GM12801 (cell line): ENCODE measurements around the gene MED26.

Experiments used
- CTCF ChIP-seq: IDR thresholded peaks from one replicate; pipeline ENCODE4 v1.5.1; 2011; ENCODE audit warnings: control low read depth; ENCODE audit not compliant: insufficient read length; ENCODE audit errors: extremely low read depth

MED26 gene

GRCh38 chr19:16593181-16593580, 34.8 kb downstream of the MED26 start:
- no peak for TF ChIP-seq CTCF

GRCh38 chr19:16591803-16592556, 36.0 kb downstream of the MED26 start:
- no peak for TF ChIP-seq CTCF

DNA sequence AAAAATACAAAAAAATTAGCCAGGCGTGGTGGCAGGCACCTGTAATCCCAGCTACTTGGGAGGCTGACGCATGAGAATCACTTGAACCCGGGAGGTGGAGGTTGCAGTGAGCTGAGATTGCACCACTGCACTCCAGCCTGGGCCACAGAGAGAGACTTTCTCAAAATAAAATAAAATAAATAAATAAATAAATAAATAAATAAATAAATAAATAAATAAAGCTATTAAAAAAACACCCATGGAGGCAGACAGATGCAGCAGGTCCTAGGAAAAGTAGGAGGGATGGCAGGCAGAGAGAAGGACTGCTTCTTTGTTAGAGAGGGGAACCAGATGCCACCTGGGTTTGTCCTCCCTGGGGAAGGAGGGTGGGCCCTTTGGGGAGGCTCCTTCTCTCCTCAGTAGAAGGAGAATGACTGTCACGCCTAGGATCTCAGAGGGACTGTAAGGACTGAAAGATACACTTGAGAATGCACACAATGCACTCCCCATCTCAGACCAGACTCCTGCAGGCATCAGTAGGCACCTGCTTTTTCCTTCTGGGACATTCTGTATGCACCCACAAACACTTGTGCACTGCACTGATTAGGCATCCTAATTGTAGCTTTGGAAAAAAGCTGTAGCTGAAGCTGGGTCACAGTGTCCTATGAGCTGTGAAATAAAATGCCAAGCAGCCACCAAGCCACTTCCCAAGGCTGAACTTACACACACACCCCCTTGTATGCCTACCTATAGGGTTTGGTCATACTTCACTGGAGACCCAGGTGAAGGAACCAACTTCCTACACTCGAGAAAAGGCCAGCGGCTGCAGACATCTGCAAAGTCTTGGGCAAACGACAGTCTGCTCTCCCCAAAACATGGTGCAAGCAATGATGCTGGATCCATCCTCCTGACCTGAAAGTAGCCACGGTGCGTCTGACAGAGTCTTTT, 36.9 kb downstream of the MED26 start:
- no peak for TF ChIP-seq CTCF

DNA sequence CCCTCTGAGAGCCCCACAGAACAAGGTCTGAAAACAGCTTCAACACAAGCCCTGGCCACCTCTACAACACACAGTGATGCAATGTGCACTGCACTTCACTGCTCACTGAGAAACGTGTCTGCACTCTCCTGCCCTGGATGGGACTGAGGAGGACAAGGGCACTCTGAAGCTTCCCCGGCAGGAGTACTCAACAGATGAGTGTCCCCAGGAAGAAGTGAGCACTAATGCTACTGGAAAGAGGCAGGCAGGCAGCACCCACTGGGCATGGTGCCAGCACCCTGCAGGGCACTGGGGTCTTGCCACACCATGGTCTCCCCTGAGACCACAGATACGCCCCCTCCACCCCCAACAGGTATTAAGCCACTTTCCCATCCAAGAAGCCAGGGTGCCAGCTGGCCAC, 38.1 kb downstream of the MED26 start:
- TF ChIP-seq CTCF = no peak

GRCh38 chr19:16588824-16589577, 39.0 kb downstream of the MED26 start:
- TF ChIP-seq CTCF = no peak

DNA sequence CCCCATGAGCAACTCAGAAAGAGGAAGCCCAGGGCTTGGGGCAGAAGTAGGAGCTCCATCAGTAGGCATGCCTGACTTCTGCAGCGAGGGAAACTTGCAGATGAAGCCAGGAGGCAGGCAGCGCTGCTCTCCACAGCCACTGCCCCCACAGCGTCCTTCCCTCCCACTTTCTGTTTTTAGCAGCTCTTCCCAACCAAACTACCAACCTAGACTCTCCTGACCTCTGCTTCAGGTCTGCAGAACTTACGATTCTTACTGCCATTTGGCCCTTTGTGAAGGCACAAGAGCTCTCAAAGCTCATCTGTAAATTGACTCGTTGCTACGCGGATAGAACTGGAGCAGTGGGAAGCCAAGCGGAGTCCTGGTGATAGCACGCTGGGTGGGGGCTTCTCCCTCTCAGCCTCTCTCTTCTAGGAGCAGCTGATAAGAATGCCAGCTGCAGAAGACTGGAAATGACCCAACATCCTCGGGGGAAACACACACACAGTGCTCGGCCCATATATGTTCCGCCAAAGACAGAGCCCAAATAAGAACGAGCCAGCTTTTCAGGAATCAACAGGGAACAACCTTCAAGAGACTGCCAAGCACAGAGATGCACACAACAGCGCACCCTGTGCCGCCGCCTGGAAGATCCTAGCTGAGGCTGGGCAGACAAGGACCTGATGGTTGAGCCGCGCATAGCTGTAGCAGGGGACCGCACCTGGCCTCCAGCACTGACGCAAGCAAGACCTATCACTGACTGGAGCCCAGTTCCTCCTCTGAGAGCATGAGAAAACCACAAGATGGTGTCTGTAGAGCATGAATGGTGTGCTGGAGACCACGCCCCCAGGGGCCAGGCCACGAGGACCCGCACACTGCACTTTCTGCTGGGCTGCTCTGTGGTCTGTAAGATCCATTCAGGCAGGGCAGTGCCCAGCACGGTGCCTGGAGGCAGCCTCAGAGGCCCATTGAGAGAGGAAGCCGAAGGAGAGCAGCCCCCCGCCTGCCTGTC, 39.9 kb downstream of the MED26 start:
- TF ChIP-seq CTCF = no peak
